HG03439 (cell line): Measurements from ENCODE around the gene GOLGA7B.

Experiments
- ATAC-seq: cut with Tn5 transposase; IDR thresholded peaks from one replicate; pipeline ENCODE4 v1.9.1; 2021; ENCODE audit warnings: mild to moderate bottlenecking, moderate library complexity; ENCODE audit not compliant: unreplicated experiment

Gene GOLGA7B

DNA sequence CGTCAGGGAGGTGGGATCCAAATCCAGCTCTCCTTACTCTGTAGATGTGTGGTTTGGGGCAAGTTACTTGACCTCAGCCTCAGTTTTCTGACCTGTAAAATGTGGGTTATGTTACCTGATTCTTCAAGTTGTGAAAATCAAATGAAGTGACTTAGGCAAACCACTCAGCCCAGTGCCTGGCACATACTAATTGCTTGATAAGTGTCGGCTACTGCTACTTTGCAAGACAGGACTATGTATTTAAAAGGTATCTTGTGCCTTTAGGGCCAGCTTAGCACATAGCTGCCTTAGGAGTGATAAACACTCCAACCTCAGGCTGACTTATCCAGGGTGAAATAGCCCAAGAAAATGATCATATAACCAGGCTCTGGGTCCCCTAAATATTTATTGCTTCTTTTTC lies 42.9 kb downstream of the GOLGA7B start:
- ATAC-seq = no peak

- no peak for ATAC-seq
These were observed 43.3 kb downstream of the GOLGA7B start for GRCh38 chr10:97892939-97893338.

DNA sequence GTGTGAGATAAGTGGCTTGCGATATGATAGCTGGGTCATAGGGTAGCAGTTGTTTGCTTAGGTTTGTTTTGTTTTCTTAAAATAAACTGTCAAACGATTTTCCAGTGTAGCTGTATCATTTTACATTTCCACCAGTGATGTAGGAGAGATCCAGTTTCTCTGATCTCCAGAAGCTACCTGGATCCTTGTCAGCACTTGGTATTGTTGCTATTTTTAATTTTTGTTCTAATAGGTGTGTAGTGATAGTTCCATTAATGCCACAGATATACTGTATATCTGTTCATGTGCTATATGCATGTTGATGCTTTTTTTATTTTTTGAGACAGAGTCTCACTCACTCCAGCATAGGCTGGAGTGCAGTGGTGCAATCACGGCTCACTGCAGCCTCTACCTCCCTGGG lies 44.4 kb downstream of the GOLGA7B start:
- no peak for ATAC-seq

- ATAC-seq = no peak
These were observed 45.4 kb downstream of the GOLGA7B start for GRCh38 chr10:97895084-97895483.

GRCh38 chr10:97895915-97896314 lies 46.3 kb downstream of the GOLGA7B start:
- no peak for ATAC-seq

- ATAC-seq = no peak
These were observed 47.2 kb downstream of the GOLGA7B start for GRCh38 chr10:97896756-97897358.

DNA sequence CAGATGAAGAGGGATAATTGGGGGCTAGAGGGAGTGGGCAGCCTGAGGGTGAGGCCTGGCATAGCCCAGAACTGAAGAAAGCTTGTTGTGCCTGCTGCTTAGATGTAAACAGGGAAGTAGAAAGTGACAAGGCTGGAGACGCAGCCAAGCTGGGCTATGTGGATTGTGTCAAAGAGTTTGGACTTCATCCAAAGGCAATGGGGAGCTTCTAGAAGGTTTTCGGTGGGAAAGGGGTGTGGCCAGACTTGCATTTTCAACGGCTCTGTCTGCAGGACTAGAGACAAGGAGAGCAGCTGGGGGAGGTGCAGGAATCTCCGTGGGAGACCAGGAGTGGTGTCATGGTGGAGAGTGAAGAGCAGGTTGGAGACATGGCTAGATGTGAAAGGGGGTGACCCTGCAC lies 48.8 kb downstream of the GOLGA7B start:
- ATAC-seq = no peak

DNA sequence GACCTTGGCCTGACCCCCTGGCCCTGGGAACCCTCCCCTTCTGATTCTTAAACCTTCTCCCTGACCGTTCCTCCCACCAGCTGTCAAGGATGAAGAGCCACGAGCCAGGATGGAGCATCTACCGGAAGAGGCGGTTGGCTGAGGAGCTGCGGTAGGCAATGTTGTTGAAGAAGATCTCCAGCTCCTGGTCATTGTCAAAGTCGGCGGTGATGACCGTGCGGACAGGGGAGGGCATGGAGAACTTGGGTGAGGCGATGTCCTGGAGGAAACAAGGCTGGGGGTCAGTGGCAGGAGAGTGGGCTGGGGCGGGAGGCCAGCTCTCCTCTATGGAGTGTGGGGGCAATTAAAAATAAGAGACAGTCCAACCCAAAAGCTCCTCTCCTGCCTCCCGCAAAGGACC lies 51.7 kb downstream of the GOLGA7B start:
- ATAC-seq = no peak

GRCh38 chr10:97903128-97904017 lies 53.7 kb downstream of the GOLGA7B start:
- no peak for ATAC-seq

DNA sequence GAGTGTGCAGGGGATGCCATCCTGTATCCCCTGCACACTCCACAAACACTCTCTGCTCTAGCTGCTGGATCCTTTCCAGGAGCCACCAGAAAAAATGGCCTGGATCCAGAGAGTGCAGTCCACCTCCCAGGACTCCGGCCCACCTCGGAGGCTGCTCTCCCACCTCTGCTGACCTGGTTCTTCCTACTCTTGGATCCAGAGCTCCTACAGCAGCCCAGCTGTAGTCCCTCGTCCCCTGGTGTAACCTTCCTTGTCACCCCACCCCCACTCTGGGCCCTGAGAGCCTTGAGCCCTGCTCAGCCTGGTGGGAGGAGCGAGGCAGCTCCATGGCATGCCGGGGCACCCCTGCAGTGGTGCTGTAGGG lies 54.4 kb downstream of the GOLGA7B start:
- ATAC-seq = no peak

DNA sequence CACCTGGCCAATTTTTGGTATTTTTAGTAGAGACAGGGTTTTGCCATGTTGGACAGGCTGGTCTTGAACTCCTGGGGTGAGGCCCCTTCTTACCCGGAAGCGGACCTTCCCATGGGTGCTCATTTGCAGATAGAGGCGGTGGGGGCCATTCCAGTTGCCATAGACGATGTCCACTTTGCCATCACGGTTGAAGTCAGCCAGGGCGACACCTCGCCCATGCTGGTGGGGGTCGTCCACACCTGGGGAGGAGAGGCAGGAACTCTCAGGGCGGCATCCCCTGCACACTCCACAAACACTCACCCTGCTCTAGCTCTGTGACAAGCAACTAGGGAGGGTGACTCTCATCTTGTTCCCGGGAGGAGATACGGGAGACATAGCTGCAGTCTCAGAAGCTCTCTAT lies 54.9 kb downstream of the GOLGA7B start:
- no peak for ATAC-seq

DNA sequence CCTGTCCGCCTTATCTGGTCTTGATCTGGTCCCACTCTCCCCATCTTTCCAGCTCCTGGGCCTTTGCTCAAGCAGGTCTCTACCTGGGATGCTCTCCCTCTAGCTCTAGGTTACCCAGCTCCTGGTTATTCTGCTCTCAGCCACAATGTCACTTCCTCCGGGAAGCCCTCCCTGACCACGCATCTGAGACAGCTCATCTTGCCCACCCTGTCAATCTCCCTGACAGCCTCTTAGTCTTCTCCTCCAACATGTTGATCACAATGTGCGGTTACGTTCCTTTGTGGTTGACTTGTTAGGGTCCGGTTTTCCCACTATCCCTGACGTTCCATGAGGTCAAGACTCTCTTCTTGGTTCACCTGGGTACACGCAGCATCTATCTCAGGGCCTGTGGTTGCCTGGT lies 55.6 kb downstream of the GOLGA7B start:
- no peak for ATAC-seq

DNA sequence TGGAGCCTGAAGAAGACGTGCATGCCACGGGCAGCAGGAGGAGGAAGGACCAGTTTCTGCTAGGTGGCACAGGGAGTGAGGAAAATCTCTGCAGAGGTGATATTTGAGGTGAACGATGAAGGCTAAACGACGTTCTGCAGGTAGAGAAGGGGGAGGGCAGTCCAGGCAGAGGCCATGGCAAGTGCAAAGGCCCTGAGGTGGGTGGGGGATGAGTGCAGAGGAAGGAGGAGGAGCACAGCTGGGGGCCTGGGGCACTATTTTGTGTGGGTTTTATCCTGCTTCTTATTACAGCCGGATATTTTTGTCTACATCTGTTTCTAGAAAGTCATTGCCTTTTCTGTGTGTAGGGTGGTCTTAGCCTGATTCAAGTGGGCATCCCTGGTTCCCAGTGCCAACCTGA lies 57.6 kb downstream of the GOLGA7B start:
- ATAC-seq = no peak

- no peak for ATAC-seq
These were observed 58.2 kb downstream of the GOLGA7B start for GRCh38 chr10:97907830-97908229.

DNA sequence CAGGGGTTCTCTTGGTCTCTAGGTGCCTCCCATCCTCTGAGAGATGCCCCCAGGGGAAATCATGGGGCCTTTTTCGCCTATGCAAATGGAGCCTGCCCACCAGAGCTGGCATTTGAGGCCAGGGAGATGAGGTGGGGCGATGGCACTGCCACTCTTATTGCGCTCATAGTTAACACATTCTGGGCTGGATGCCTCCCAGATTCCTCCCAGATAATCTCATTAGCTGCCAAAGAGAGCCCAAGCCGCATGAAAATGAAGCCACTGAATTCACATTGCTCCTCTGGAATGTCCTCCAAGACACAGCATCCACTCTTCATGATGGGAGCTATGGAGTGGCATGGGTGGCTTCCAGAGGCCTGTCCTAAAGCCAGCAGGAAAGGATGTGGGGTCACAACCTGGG lies 61.0 kb downstream of the GOLGA7B start:
- ATAC-seq = no peak

GRCh38 chr10:97911217-97911616 lies 61.6 kb downstream of the GOLGA7B start:
- no peak for ATAC-seq

DNA sequence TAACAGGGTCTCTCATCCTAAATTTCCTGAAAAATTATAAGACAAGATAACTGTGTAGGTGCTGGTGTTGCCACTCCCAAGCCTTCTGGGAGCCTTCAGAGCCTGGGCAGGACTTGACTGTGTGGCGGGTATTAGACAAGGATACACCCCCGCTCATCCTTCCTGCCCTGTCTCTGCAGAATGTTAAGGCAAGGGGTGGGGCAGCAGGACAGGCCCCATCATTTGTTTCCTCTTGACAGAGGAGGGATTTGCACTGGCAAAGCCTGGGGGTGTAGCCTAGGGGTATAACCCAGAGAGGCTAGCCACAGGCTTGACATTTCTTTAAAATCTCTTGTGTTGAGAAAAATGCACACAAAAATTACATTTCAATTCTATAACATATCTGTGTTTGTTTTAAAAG lies 63.5 kb downstream of the GOLGA7B start:
- ATAC-seq = no peak

DNA sequence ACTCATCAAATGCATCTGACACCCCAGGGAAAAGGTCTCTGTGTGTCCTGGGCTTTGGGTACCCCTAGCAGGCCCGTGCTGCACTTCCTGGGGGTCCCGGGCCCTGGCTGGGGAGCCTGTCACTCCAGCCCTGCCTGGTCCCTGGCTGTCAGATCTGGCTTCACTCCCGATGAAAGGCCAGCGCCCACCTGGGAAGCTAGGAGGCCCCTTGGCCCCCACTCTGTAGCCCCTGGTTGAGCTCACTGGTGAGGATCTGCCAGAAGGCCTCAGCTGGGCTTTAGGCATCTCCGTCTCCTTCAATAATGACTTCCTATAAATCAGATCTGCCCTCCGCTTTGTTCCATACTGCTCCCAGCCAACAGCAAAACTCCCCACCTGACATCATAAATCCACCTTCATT lies 64.0 kb downstream of the GOLGA7B start:
- ATAC-seq = no peak

- ATAC-seq = peak; percentile 19
These were observed 64.7 kb downstream of the GOLGA7B start for GRCh38 chr10:97914171-97914836.

DNA sequence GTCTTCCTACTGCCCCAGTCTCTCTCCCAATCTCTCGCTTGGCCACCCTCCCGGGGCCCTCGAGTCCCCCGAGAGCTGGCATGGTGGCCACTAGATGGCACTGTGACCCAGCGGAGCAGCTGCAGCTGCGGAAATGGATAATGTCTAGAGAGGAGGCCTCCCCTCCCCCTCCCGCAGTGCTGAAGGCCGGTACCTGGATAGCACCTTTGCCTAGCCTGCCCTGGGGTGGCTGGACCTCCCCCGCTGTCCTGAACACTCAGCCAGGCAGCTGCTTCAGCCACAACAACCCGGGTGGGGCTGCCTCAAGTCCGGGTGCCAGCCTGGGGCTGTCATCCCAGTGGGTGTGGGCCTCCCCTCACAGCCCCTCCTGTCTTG lies 65.2 kb downstream of the GOLGA7B start:
- ATAC-seq = peak; percentile 66

- ATAC-seq = no peak
These were observed 65.9 kb downstream of the GOLGA7B start for GRCh38 chr10:97915346-97916131.
